ENCODE data around the gene TTC23.

TTC23 gene

GRCh38 chr15:99140590-99140989, 108.8 kb downstream of the TTC23 start:
- DNase-seq (ENCODE audit: extremely low read depth in 1 of 2, low read depth in 1 of 2), result no peak

GRCh38 chr15:99139276-99139675, 110.1 kb downstream of the TTC23 start:
- DNase-seq (ENCODE audit: extremely low read depth in 1 of 2, low read depth in 1 of 2), result no peak

- no peak for DNase-seq (ENCODE audit: extremely low read depth in 1 of 2, low read depth in 1 of 2)
These were observed 110.8 kb downstream of the TTC23 start for GRCh38 chr15:99138491-99138982.

GRCh38 chr15:99137877-99138276, 111.5 kb downstream of the TTC23 start:
- DNase-seq (ENCODE audit: extremely low read depth in 1 of 2, low read depth in 1 of 2), result no peak

GRCh38 chr15:99137111-99137546, 112.3 kb downstream of the TTC23 start:
- no peak for DNase-seq (ENCODE audit: extremely low read depth in 1 of 2, low read depth in 1 of 2)

GRCh38 chr15:99135194-99135593, 114.2 kb downstream of the TTC23 start:
- no peak for DNase-seq (ENCODE audit: extremely low read depth in 1 of 2, low read depth in 1 of 2)

GRCh38 chr15:99134317-99134821, 115.0 kb downstream of the TTC23 start:
- DNase-seq (ENCODE audit: extremely low read depth in 1 of 2, low read depth in 1 of 2), result no peak

GRCh38 chr15:99132634-99133287, 116.6 kb downstream of the TTC23 start:
- DNase-seq (ENCODE audit: extremely low read depth in 1 of 2, low read depth in 1 of 2), result no peak

GRCh38 chr15:99132122-99132521, 117.3 kb downstream of the TTC23 start:
- no peak for DNase-seq (ENCODE audit: extremely low read depth in 1 of 2, low read depth in 1 of 2)

- DNase-seq (ENCODE audit: extremely low read depth in 1 of 2, low read depth in 1 of 2), result no peak
These were observed 117.8 kb downstream of the TTC23 start for GRCh38 chr15:99131441-99132023.

GRCh38 chr15:99130765-99131440, 118.5 kb downstream of the TTC23 start:
- no peak for DNase-seq (ENCODE audit: extremely low read depth in 1 of 2, low read depth in 1 of 2)

- DNase-seq (ENCODE audit: extremely low read depth in 1 of 2, low read depth in 1 of 2), result no peak
These were observed 119.1 kb downstream of the TTC23 start for GRCh38 chr15:99130314-99130713.

- no peak for DNase-seq (ENCODE audit: extremely low read depth in 1 of 2, low read depth in 1 of 2)
These were observed 119.7 kb downstream of the TTC23 start for GRCh38 chr15:99129644-99130043.

- no peak for DNase-seq (ENCODE audit: extremely low read depth in 1 of 2, low read depth in 1 of 2)
These were observed 121.0 kb downstream of the TTC23 start for GRCh38 chr15:99128411-99128810.

GRCh38 chr15:99127773-99128172, 121.6 kb downstream of the TTC23 start:
- DNase-seq (ENCODE audit: extremely low read depth in 1 of 2, low read depth in 1 of 2), result no peak

GRCh38 chr15:99126930-99127329, 122.5 kb downstream of the TTC23 start:
- DNase-seq (ENCODE audit: extremely low read depth in 1 of 2, low read depth in 1 of 2), result no peak

- DNase-seq (ENCODE audit: extremely low read depth in 1 of 2, low read depth in 1 of 2), result no peak
These were observed 123.2 kb downstream of the TTC23 start for GRCh38 chr15:99126131-99126588.

GRCh38 chr15:99125061-99125891, 124.1 kb downstream of the TTC23 start:
- DNase-seq (ENCODE audit: extremely low read depth in 1 of 2, low read depth in 1 of 2), result no peak

GRCh38 chr15:99124641-99125040, 124.7 kb downstream of the TTC23 start:
- DNase-seq (ENCODE audit: extremely low read depth in 1 of 2, low read depth in 1 of 2), result no peak

GRCh38 chr15:99123713-99124451, 125.5 kb downstream of the TTC23 start:
- DNase-seq (ENCODE audit: extremely low read depth in 1 of 2, low read depth in 1 of 2), result no peak

Data from stimulated activated CD8-positive, alpha-beta memory T cell treated with anti-CD3 and anti-CD28 coated beads, Interleukin-7, amount 100 ng/mL, for 48 hours (primary cell).